Liver (tissue), 3 donors: Measurements from ENCODE around the gene BAIAP3.

Experiments used
- EGR1 ChIP-seq, 2 donors: IDR thresholded peaks; 2 replicates each; pipeline ENCODE4 v1.6.1; 2016 to 2018; ENCODE audit warnings: antibody characterized with exemption in 2 of 2, low read depth in 2 of 2
- JUND ChIP-seq, 2 donors: IDR thresholded peaks; 2 replicates each; pipeline ENCODE4 v1.6.1; 2016; ENCODE audit warnings: antibody characterized with exemption in 2 of 2
- YY1 ChIP-seq: IDR thresholded peaks from 2 replicates; pipeline ENCODE4 v1.6.1; 2016; ENCODE audit warnings: antibody characterized with exemption, mild to moderate bottlenecking
- TF ChIP-seq, protein P1 (sequence below): fragments of 150-350 bp; IDR thresholded peaks from 2 replicates; pipeline ENCODE4 v1.5.1; 2017; ENCODE audit warnings: improper control_type of control experiment, low read depth, low read length; ENCODE audit not compliant: missing input control
- donor health status: healthy.
- donor health status: healthy.

DNA sequence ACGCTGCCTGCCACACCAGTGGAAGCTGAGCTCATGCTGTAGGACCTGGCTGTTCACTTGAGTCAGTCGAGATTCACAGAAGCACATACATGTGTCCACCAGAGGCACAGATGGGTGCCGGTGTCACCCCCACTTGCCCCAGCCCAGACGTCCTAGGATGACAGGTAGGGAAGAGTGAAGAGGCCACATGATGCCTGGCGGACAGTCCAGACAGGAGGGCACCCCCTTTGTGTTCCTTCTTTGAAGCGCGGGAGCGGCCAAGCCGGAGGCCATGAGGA is 15.2 kb upstream of the BAIAP3 start:
- TF ChIP-seq, protein P1, sequence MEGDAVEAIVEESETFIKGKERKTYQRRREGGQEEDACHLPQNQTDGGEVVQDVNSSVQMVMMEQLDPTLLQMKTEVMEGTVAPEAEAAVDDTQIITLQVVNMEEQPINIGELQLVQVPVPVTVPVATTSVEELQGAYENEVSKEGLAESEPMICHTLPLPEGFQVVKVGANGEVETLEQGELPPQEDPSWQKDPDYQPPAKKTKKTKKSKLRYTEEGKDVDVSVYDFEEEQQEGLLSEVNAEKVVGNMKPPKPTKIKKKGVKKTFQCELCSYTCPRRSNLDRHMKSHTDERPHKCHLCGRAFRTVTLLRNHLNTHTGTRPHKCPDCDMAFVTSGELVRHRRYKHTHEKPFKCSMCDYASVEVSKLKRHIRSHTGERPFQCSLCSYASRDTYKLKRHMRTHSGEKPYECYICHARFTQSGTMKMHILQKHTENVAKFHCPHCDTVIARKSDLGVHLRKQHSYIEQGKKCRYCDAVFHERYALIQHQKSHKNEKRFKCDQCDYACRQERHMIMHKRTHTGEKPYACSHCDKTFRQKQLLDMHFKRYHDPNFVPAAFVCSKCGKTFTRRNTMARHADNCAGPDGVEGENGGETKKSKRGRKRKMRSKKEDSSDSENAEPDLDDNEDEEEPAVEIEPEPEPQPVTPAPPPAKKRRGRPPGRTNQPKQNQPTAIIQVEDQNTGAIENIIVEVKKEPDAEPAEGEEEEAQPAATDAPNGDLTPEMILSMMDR, result no peak
- TF ChIP-seq EGR1 (IDR thresholded peaks at IDR 0.05; ENCODE audit: low read depth in 2 of 2) (no peak), YY1 (no peak), JUND (IDR thresholded peaks at IDR 0.05) (no peak)
